ENCODE results near the gene RALGPS1.
"Not testable (repeated sequence)": the region's sequence is repeated elsewhere in the genome, so short reads cannot be mapped to it uniquely, and the experiment has no call there.

RALGPS1 gene

DNA sequence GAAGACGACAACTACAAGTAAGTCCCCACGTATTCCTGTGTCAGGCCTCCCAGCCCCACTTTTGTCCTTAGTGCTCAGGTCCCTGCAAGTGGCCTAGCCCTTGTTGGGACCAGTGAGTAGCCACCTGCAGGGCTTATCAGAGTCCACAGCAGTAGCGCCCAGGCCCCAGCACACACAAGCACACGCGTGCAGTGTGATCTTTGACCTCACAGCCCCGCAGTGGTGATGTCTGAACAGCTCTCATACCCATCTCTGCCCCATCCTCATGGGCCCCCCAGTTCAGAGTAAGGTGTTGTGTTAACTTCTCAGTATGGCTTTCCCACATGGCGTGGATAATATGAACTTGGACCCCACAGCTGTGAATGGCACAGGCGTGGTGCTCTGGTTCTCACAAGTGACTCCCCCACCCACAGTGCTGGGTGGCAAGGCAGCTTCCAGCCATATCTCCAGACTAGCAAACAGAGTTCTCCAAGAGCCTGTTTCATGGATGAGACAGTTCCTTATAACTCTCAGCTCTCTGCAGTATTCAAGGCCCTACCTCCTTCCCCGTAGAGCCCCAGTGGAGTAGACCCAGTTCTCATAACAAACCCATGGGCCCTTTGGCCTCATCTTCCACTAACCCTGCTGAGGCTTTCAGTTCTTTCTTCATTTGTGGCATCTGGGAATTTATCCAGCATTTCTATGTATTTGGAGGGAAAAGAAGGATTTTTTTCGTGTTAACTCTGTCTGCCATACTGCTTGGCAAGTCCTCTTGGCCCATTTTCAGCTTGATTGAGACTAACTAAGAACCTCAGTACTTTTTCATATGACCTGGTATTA lies 254.4 kb downstream of the RALGPS1 start:
- no peak overlapping the region for H3K27ac ChIP-seq
- TF ChIP-seq, protein P1, sequence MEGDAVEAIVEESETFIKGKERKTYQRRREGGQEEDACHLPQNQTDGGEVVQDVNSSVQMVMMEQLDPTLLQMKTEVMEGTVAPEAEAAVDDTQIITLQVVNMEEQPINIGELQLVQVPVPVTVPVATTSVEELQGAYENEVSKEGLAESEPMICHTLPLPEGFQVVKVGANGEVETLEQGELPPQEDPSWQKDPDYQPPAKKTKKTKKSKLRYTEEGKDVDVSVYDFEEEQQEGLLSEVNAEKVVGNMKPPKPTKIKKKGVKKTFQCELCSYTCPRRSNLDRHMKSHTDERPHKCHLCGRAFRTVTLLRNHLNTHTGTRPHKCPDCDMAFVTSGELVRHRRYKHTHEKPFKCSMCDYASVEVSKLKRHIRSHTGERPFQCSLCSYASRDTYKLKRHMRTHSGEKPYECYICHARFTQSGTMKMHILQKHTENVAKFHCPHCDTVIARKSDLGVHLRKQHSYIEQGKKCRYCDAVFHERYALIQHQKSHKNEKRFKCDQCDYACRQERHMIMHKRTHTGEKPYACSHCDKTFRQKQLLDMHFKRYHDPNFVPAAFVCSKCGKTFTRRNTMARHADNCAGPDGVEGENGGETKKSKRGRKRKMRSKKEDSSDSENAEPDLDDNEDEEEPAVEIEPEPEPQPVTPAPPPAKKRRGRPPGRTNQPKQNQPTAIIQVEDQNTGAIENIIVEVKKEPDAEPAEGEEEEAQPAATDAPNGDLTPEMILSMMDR (conservative IDR thresholded peaks at IDR 0.05), result no peak

DNA sequence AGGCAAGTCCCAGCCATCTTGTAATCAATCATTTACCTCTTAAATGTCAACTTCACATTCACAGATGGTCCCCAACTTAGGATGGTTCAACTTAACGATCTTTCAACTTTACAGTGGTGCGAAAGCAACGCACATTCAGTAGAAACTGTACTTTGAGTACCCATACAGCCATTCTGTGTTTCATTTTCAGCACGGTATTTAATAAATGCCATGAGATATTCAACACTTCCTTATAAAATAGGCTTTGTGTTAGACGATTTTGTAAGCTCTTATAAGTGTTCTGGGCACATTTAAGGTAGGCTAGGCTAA lies 254.9 kb downstream of the RALGPS1 start:
- no peak overlapping the region for H3K27ac ChIP-seq
- TF ChIP-seq, protein P1 (conservative IDR thresholded peaks at IDR 0.05), result no peak

DNA sequence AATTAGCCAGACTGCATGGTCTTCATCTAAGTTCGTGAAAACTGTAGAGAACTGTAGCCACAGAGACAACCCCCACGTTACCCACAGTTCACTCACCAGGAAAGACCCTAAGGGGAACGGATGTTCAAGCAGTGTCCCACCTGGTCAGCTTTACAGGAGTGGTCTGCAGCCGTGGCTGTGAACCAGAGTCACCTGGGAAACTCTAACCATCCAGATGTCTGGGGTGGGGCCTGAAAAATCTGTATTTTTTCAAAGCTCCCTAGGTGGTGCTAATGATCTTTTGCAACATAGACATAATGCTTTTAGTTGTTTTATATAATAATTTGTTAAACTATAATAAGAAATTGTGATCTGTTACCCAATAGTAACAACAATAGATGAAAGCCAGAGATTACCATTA lies 255.5 kb downstream of the RALGPS1 start:
- no peak overlapping the region for H3K27ac ChIP-seq
- TF ChIP-seq, protein P1 (conservative IDR thresholded peaks at IDR 0.05), result no peak

DNA sequence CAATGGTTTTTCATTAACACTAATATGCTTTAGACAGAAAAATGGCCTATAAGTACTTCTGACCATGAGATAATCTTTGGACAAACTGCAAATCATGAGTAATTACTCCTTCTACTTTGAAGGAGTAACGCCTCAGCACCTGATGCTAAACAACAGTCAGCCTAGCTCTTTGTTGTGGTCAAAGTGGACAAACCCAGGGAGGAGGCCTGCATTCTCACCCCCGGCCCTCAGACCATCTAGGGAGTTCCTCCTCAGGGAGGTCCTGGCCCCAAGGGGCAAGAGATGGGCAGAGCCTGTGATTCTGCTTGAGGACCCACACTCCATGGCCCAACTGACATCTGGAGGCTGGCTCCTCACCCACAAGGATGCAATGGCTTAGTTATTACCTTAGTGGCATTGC lies 256.1 kb downstream of the RALGPS1 start:
- no peak overlapping the region for H3K27ac ChIP-seq
- TF ChIP-seq, protein P1 (conservative IDR thresholded peaks at IDR 0.05), result no peak

DNA sequence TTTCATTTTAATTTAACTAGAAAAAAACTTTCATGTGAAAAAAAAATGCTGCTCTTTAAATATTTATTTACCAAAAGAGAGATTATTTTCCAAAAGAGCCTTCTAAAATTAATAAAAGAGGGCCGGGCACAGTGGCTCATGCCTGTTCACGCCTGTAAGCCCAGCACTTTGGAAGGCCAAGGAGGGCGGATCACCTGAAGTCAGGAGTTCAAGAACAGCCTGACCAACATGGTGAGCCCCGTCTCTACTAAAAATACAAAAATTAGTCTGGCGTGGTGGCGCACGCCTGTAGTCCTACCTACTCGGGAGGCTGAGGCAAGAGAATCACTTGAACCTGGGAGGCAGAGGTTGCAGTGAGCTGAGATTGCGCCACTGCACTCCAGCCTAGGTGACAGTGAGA lies 256.8 kb downstream of the RALGPS1 start:
- H3K27ac ChIP-seq, result not testable (repeated sequence)

DNA sequence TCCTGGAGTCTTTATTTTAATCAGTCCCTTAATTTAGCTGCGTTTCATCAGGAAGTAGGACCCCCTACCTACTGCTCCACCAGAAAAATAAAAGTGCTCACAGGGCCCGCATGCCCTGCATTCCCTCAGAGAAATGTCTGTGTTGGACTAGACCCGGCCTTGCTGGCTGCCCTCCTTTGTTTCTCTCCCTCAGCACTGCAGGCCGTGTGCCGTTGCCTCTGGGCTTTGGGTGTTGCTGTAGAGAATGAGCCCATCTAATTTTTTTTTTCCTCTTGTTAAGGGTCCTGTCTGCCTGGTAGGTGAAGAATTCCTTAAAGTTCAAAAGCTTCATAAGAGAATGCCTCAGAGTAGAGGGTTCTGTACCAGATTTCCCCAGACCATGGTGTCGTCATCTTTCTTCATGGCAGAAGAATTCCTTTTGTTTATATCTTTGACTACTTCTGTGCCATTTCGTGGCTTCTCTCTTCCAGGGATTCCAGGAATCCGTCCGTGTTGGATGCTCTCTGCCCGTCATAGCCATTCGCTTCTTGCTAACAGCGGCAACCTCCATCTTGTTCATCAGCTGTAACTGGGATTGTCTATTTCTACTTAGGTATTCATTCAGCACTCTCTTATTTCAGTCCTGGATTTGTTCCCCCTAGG lies 257.6 kb downstream of the RALGPS1 start:
- no peak overlapping the region for H3K27ac ChIP-seq
- TF ChIP-seq, protein P1 (conservative IDR thresholded peaks at IDR 0.05), result no peak

DNA sequence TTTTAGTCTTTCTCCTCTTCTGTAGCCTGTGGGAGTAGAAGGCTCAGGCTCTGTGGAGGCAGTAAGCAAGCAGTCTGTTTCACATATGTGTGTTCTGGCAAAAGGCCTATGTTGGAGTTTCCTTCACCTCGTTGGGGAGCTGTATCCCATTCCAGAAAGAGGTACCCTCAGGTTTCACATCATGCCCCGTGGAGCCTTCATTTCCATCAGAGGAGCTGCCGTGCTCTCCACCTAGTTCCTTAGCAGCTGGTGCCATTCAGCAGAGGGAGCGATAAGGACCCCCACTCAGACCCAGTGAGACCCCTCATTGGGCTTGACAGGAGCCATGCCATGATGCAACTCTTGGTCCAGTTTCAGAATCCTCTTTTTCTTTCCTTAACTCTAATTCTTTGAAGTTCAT lies 258.5 kb downstream of the RALGPS1 start:
- TF ChIP-seq, protein P1 (conservative IDR thresholded peaks at IDR 0.05), result no peak

More for the DNA sequence above, 258.5 kb downstream of the RALGPS1 start:
- no peak overlapping the region for H3K27ac ChIP-seq

Data from VCaP (cell line).